ENCODE results near the gene FEZ2. TPM values are rescaled to one million over a fixed set of nuclear protein-coding genes. Genes with fewer than 3 reads are reported as not detected.

FEZ2 gene
- total and polyA plus RNA-seq, 2 of the 13 experiments (the other 11 are each of a cell fraction or from before 2014, with no cell fraction given), result 42.5 to 59.1 TPM

DNA sequence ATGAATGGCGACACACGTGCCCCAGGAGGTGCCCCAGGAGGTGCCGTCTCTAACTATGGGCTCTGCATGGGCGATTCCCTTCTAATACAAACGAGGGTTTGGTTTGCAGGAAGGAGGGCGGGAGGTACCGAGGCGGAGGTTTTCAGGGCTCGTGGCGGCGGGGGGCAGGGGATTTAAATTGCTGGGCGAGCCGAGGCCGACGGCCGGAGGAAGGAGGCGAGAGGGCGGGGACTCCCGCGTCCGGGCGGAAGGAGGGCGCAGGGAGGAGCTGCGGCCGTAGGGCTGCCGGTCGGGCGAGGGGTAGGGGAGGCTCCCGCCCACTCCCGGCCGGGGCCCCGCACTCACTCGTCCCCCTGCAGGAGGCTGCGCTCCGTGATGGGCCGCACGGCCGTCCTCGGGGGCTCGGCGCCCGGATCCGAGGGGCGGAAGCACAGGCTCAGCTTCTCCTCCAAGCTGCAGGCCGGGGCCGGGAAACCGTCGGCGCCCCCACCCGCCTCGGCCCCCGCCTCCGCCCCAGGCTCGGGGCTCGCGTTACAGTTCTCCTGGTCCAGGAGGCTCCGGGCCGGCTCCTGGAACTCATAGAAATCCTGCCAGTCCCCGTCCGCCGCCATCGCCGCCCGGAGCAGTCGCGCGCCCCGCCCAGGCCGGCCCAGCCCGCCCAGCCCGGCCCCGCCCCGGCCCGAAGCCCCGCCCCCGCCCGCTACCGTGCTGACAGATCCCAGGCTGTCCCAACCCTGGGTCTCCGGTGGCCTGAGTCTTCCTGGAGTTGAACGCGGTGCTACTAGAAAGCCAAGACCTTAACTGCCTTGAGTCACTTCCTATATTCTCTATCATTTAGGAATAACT lies at the start of gene FEZ2 (continued):
- TF ChIP-seq ZNF362 (CRISPR knock-in tag; IDR thresholded peaks at IDR 0.05; ENCODE audit: borderline replicate concordance), result 0 out of 2 replicates have a peak, but pooled peaks have one; percentile 42
- TF ChIP-seq SAFB2 (CRISPR knock-in tag; IDR thresholded peaks at IDR 0.05; ENCODE audit: borderline replicate concordance, low read depth), result peak; percentile 48; the same call in 1 of the 2 replicates
- TF ChIP-seq SRY (CRISPR knock-in tag; IDR thresholded peaks at IDR 0.05), result 0 out of 2 replicates have a peak, but pooled peaks have one; percentile 31
- TF ChIP-seq ZSCAN22 (CRISPR knock-in tag; IDR thresholded peaks at IDR 0.05), result no peak
- no peak for TF ChIP-seq EP300 (IDR thresholded peaks at IDR 0.05; ENCODE audit: low read depth in 2 of 2, low read length in 2 of 2)
- TF ChIP-seq EP300 (CRISPR knock-in tag; IDR thresholded peaks at IDR 0.05; ENCODE audit: borderline replicate concordance), result 0 out of 2 replicates have a peak, but pooled peaks have one; percentile 38
- peak; percentile 89 for TF ChIP-seq ZNF687 (CRISPR knock-in tag; IDR thresholded peaks at IDR 0.05)
- peak; percentile 68; the same call in 1 of the 2 replicates for TF ChIP-seq ZNF782 (CRISPR knock-in tag; IDR thresholded peaks at IDR 0.05; ENCODE audit: borderline replicate concordance)
- TF ChIP-seq SP5 (CRISPR knock-in tag; IDR thresholded peaks at IDR 0.05; ENCODE audit: borderline replicate concordance, low read depth), result peak; percentile 74
- no peak for TF ChIP-seq MBD4 (IDR thresholded peaks at IDR 0.05; ENCODE audit: borderline replicate concordance, low read length)
- peak; percentile 26 for TF ChIP-seq ZNF407 (CRISPR knock-in tag; IDR thresholded peaks at IDR 0.05; ENCODE audit: not compliant biosample characterization)
- no peak for TF ChIP-seq ZKSCAN5 (CRISPR knock-in tag; IDR thresholded peaks at IDR 0.05)
